ENCODE measurements around the gene CFAP221. TPM values are rescaled to one million over a fixed set of nuclear protein-coding genes. Genes with fewer than 3 reads are reported as not detected.

The CFAP221 gene
- total RNA-seq, 1 experiment from 2014 or later, result not detected

DNA sequence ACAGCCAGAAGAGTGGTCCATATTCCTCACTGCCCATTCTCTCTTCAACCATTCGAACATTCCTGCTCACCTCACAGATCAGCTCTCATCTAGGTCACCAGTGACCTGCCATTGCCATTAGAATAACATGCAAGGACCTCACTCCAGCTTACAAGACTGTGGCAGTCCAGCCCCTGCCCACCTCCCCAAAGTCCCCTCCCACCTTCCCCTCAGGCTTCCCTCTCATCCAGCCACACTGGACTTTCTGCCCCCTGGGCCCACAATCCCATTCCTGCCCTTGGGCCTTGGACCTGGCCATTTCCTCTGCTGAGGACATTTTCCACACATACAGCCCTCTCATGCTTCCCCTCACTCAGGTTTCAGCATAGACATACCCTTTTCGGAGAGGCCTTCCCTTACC is 129.5 kb downstream of the CFAP221 start:
- TF ChIP-seq, protein P1, sequence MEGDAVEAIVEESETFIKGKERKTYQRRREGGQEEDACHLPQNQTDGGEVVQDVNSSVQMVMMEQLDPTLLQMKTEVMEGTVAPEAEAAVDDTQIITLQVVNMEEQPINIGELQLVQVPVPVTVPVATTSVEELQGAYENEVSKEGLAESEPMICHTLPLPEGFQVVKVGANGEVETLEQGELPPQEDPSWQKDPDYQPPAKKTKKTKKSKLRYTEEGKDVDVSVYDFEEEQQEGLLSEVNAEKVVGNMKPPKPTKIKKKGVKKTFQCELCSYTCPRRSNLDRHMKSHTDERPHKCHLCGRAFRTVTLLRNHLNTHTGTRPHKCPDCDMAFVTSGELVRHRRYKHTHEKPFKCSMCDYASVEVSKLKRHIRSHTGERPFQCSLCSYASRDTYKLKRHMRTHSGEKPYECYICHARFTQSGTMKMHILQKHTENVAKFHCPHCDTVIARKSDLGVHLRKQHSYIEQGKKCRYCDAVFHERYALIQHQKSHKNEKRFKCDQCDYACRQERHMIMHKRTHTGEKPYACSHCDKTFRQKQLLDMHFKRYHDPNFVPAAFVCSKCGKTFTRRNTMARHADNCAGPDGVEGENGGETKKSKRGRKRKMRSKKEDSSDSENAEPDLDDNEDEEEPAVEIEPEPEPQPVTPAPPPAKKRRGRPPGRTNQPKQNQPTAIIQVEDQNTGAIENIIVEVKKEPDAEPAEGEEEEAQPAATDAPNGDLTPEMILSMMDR (IDR thresholded peaks at IDR 0.05; ENCODE audit: unreplicated experiment), result no peak
- H3K27ac Mint-ChIP-seq (ENCODE audit: low read depth, unreplicated experiment), result no peak overlapping the region
- intact Hi-C loops (cut with micrococcal nuclease), result no loop called here

DNA sequence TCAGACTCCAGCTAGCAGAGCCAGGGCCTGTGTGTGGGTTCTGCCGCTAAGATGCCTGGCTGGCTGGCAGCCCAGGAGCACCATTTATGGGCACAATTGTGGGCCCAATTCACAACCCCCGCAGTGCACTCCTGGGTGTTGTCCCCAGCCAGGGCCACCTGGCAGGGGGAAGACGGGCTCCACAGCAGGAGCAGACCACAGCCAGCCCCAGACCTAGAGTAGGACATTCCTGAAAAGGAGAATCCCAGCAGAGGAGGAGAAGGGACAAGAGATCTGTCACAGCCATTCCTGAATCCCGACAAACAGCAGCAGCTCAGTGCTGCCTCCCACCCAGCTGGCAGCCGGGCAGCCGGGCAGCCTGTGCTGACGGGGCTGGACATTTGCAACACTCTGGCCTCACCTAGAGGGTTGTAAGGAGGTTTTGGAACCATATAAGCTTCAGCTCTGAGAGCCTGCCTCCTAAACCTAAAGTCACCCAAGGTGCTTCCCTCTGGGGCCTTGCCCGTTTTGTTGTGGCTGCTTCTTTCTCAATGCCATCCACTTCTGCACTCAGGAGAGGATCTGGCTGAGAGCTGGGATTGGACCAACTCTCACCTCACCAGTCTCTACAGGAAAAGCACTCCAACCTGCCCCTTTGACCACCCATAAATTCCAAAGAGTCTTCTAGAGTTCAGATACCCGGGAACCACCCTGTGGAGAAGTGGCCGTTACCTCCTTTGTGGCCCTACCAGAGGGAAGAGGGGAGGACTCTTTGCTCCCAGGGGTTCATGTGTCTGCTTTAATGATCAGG is 130.7 kb downstream of the CFAP221 start:
- H3K36me3 Mint-ChIP-seq (ENCODE audit: insufficient read depth, unreplicated experiment), result peaks cover 10% of the 10 kb centered on the region
- no peak for DNase-seq (ENCODE audit: unreplicated experiment)
- no peak overlapping the region for H3K27ac Mint-ChIP-seq (ENCODE audit: low read depth, unreplicated experiment)
- no TSS peak for BruUV-seq (replicated peaks)
- H3K4me3 Mint-ChIP-seq (ENCODE audit: unreplicated experiment), result no peak overlapping the region
- POLR2A ChIA-PET, result interaction anchor here (0.7 kb wide), 1 partner anchor 1179 kb away, joined by 5 read pairs; no protein-coding TSS in a partner anchor
- no peaks in the 10 kb centered on the region for H3K27me3 Mint-ChIP-seq (ENCODE audit: insufficient read depth, unreplicated experiment)
- no peaks in the 10 kb centered on the region for H3K9me3 Mint-ChIP-seq (ENCODE audit: unreplicated experiment)
- TF ChIP-seq, protein P1 (IDR thresholded peaks at IDR 0.05; ENCODE audit: unreplicated experiment), result no peak
- no peaks in the 10 kb centered on the region for H3K4me1 Mint-ChIP-seq (ENCODE audit: insufficient read depth, unreplicated experiment)
- CTCF ChIA-PET, result interaction anchor here (0.8 to 1.5 kb wide), 3 partner anchors 14 to 393 kb away, joined by 3 to 4 read pairs (median 3); no protein-coding TSS in a partner anchor
- intact Hi-C loops (cut with micrococcal nuclease), result no loop called here

More for the DNA sequence above, 129.5 kb downstream of the CFAP221 start:
- no peak overlapping the region for H3K4me3 Mint-ChIP-seq (ENCODE audit: unreplicated experiment)
- CTCF ChIA-PET, result interaction anchor here (0.7 kb wide), 1 partner anchor 461 kb away, joined by 3 read pairs; no protein-coding TSS in a partner anchor
- no peak for DNase-seq (ENCODE audit: unreplicated experiment)
- H3K9me3 Mint-ChIP-seq (ENCODE audit: unreplicated experiment), result no peaks in the 10 kb centered on the region
- H3K36me3 Mint-ChIP-seq (ENCODE audit: insufficient read depth, unreplicated experiment), result peaks cover 5% of the 10 kb centered on the region
- no peaks in the 10 kb centered on the region for H3K27me3 Mint-ChIP-seq (ENCODE audit: insufficient read depth, unreplicated experiment)
- H3K4me1 Mint-ChIP-seq (ENCODE audit: insufficient read depth, unreplicated experiment), result no peaks in the 10 kb centered on the region
- POLR2A ChIA-PET, result no interaction called here
- no TSS peak for BruUV-seq (replicated peaks)

DNA sequence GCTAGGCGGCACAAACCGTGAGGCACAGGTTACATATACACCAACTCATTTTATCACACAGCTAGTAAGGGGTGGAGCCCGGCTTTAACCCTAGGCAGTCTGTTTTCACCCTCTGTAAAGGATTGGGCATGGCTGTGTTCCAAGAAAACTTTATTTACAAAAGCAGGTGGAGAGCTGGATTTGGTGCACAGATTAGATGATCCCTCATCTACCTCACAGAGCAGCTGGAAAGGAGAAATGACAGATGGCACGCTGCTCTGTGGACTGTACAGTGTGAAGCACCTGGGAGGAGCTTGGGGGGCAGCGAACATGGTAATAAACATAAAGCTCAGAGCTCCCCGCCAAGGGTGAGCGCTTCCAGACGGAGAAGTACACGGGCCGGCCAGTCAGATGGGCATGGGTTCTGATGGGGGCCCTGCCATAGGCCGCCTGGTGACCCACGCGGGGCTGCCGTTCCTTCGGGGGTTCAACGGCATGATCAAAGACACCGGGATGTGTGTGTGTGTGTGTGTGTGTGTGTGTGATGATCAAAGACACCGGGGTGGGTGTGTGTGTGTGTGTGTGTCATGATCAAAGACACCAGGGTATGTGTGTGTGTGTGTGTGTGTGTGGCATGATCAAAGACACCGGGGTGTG is 133.9 kb downstream of the CFAP221 start:
- Mint-ChIP-seq H3K9me3 (ENCODE audit: unreplicated experiment) (no peaks in the 10 kb centered on the region), H3K36me3 (ENCODE audit: insufficient read depth, unreplicated experiment) (peaks cover 10% of the 10 kb centered on the region), H3K4me3 (ENCODE audit: unreplicated experiment) (peak overlapping the region; percentile 92), H3K4me1 (ENCODE audit: insufficient read depth, unreplicated experiment) (no peaks in the 10 kb centered on the region), H3K27ac (ENCODE audit: low read depth, unreplicated experiment) (peak overlapping the region; percentile 88), H3K27me3 (ENCODE audit: insufficient read depth, unreplicated experiment) (no peaks in the 10 kb centered on the region)
- CTCF ChIA-PET, result interaction anchor here (0.5 to 1.5 kb wide), 7 partner anchors 16 to 431 kb away, joined by 3 to 5 read pairs (median 4); no protein-coding TSS in a partner anchor
- TF ChIP-seq, protein P1 (IDR thresholded peaks at IDR 0.05; ENCODE audit: unreplicated experiment), result no peak
- intact Hi-C loops (cut with micrococcal nuclease), result no loop called here
- no TSS peak for BruUV-seq (replicated peaks)
- no peak for DNase-seq (ENCODE audit: unreplicated experiment)
- POLR2A ChIA-PET, result interaction anchor here (0.6 to 1.9 kb wide), 11 partner anchors 9 to 567 kb away, joined by 3 to 7 read pairs (median 3); partner anchors contain the start of gene C2orf76

DNA sequence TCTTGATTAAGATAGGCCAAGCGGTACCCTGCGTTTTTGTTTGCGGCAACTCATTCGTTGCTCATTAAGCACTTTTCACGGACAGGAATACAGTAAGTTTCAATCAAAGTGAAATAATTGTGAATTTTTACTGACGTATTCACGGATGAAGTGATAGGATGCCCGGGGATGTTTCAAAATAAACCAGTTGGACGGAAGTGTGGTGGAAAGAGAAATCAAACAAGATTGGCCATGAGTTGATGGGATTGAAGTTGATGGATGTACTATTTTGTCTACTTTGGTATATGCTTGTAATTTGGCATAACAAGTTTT is 135.2 kb downstream of the CFAP221 start:
- Mint-ChIP-seq H3K27me3 (ENCODE audit: insufficient read depth, unreplicated experiment) (no peaks in the 10 kb centered on the region), H3K36me3 (ENCODE audit: insufficient read depth, unreplicated experiment) (peaks cover 9% of the 10 kb centered on the region), H3K4me3 (ENCODE audit: unreplicated experiment) (peak overlapping the region; percentile 92), H3K9me3 (ENCODE audit: unreplicated experiment) (no peaks in the 10 kb centered on the region), H3K27ac (ENCODE audit: low read depth, unreplicated experiment) (peak overlapping the region; percentile 88), H3K4me1 (ENCODE audit: insufficient read depth, unreplicated experiment) (no peaks in the 10 kb centered on the region)
- TF ChIP-seq, protein P1 (IDR thresholded peaks at IDR 0.05; ENCODE audit: unreplicated experiment), result no peak
- intact Hi-C loops (cut with micrococcal nuclease), result no loop called here
- ChIA-PET CTCF (interaction anchor here (0.6 to 1.5 kb wide), 2 partner anchors 17 to 416 kb away, joined by 3 to 5 read pairs; no protein-coding TSS in a partner anchor), POLR2A (interaction anchor here (0.6 to 0.8 kb wide), 2 partner anchors 34 to 456 kb away, joined by 3 read pairs; no protein-coding TSS in a partner anchor)
- TSS peak; percentile 68 for BruUV-seq (replicated peaks)
- peak; percentile 8 for DNase-seq (ENCODE audit: unreplicated experiment)
